HK-2 (cell line): ENCODE data around the gene PER2.
"Not testable (repeated sequence)": the region's sequence is repeated elsewhere in the genome, so short reads cannot be mapped to it uniquely, and the experiment has no call there.

Source experiments
- DNase-seq: peaks from one replicate; pipeline ENCODE4 v3.0.0-alpha.2; 2018; ENCODE audit not compliant: unreplicated experiment

The PER2 gene

GRCh38 chr2:238288650-238289573 is 502 bp upstream of the PER2 start:
- peak; percentile 99 for DNase-seq

DNA sequence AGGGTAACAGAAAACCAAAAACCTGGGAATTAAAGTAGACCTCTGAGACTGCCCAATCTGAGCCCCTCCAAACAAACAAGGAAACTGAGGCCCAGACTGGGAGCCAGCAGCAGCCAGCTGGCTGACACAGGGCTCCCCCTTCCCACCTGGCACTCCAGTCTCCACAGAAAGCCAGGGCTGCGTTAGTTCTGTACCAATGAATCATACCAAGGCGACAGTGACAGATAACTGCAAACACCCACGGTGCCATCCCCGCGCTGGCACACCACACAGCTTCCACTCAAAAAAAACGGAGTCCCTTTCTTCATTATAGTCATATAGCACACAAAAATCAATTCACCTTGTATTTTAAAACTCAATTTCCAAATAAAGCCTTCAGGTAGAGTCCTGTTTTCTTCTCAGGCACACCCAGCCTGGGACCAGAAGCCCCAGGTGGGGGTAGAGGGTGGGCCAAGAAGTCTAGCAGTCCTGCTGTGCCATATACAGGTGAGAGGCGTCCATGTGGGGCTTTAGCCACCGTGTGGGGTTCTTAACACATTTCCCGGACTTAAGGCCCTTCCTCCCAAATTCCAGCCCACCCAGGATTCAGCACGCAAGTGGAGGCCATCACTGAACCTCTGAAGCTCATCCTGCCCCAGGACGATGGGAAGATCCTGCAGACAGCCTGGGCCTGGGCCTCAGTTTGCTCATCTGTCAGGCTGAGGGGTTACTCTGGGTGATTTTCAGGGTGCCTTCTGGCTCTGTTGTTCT is 1.2 kb downstream of the PER2 start:
- DNase-seq = no peak

GRCh38 chr2:238286551-238286950 is 1.9 kb downstream of the PER2 start:
- DNase-seq = no peak

DNA sequence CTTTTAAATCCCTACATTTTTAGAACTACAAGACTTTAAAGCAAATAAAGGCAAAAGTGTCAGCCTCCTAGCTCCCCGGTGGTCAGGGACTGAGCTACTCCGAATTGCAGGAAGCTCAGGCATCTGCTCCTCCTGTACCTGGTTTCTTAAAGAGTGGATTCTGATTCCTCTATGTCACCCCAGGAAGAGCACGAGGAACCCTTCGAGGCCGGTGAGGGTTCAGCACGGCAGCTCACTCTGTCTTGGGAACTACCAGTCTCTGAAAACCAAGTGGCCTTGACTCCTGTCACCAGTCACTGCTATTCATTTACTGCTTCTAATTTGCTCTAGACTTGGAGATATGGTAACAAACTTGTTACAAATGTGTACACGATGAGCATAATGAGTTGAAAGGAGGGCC is 2.3 kb downstream of the PER2 start:
- no peak for DNase-seq

- peak; percentile 59 for DNase-seq
Measured at GRCh38 chr2:238285653-238286082, 2.7 kb downstream of the PER2 start.

GRCh38 chr2:238284802-238285515 is 3.5 kb downstream of the PER2 start:
- no peak for DNase-seq

DNA sequence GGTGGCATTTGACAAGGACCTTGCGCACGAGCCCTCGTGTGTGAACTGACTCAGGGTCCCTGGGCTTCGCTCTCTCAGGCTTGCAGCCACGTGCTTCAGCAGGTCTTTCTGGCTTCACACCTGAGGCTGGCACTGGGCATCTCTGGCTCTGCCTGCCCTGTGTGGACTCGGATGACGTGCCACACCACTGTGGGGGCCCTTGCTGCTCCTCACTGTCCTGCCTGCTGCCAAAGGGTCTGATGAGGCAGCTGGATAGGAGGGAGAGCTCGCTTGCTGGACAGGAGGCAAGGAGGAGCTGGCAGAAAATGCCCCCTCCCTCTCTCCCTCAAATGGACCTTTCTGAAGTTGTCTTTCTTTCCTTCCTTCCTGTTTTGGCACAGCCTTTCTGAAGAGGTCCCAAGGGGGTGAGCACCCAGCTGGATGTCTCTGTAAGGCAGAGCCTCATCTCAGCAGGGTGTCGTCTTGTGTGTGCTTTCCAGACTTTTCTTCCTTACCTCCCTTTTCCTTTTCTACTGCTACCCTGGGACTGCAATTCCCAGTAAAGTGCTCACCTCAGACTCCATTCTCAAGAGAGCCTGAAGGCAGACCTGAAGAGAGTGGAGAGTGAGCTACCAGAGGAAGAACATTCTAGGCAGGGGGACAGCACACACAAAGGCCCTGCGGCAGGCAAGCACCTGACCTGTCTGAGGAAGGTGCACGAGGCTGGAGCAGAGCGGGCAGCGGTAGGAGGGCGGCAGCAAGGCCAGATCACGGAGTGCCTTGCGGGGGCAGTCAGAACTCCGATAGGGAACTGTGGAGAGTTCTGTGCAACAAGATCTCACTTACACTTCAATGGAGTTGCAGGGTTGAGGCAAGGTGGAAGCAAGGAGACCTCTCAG is 5.3 kb downstream of the PER2 start:
- DNase-seq = no peak

- DNase-seq = no peak
Measured at GRCh38 chr2:238281826-238282480, 6.5 kb downstream of the PER2 start.

DNA sequence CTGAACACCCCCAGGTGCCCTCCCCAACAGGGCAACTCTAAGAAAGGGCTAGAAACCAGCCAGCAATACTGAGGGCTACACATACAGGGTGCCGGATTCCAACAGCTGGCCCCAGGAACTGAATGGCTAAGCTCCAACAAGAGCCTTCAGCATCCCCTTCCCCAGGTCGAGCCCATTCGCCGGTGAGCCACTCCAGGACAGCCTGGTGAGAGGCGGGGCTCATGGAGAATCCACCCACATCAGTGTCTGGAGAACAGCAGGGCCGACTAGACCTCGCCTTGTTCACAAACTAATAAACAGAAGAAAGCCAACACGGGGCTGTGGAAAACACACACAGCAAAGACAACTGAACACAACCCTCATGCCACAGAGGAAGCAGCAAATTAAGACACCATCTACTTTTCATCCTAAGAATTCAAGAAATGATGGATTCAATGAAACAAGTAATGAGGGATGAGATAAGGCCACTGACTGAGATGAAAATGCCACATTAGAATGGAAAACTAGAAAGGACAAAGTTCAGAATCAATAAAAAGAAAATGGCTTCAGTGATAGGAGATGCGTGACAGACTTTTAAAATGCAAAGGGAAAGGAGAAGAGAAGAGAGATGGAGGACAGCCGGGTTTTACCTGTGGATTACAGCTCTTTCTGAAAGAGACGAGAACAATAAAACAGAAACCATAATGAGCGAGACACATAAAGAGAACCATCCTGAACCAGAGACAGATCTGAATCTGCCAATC is 8.2 kb downstream of the PER2 start:
- DNase-seq = no peak

DNA sequence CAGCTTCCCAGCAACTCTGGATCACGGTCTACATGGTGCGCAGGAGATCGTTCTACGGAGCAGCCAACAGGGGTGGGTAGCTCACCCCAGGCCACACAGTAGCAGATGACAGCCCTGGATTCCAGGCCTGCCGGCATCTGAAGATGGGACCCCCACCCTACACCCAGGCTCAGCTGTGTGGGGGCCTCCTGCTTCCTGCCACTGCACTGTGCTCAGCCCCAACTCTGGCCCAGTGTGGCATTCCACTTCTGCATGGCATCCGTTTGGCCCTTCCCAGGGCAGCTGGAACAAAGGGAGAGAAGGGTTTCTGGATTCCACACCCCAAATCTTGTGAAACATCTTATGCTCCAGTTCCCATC is 9.1 kb downstream of the PER2 start:
- DNase-seq = no peak

DNA sequence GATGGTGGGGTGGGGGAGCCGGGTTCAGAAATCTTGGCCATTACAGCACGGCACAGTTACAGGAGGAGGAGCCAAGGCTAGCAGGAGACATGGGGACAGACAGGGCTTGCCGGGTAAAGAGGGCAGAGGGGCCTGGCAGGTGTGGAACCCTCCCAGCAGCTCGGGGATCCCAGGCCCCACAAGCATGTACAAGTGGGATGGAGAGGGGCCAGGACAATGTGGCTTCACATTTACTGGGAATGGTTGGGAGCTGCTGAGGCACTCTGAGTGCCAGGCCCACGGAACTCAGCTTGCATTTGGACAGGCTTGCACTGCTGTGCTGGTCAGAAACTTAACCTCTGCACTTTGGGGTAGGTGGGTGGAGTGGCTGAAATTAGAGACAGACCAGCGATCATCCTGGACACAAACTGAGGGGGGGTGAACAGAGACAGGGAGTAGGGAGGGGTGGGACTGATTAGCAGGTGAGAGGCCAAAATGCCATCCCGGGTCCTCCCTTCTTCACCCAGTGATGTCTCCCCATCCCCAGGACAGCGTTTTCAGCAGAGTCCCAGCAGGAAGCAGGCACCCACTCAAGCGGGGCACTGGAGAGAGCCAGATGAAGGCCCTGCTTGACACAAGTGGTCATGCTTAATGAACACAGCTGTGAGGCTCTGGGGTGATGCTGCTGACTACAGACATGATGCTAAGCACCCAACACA is 9.6 kb downstream of the PER2 start:
- no peak for DNase-seq

DNA sequence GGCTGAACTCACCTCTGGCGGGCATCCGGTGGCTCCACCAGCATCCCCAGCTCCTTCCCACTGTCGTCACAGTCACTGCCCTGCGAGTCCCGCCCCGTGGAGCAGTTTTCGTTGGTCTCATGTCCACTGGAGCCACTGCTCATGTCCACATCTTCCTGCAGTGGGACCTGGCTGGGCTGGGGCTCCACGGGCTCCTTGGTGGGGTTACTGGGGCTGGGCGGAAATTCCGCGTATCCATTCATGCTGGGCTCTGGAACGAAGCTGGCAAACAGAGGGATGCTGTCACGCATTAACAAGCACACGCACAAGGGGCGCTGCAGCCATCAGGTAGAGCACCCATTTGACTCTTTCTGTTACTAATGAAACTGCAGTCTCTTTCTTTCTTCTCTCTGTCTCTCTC is 10.7 kb downstream of the PER2 start:
- no peak for DNase-seq

GRCh38 chr2:238274152-238274865 is 14.1 kb downstream of the PER2 start:
- DNase-seq = no peak

GRCh38 chr2:238273433-238273832 is 15.0 kb downstream of the PER2 start:
- DNase-seq = not testable (repeated sequence)

DNA sequence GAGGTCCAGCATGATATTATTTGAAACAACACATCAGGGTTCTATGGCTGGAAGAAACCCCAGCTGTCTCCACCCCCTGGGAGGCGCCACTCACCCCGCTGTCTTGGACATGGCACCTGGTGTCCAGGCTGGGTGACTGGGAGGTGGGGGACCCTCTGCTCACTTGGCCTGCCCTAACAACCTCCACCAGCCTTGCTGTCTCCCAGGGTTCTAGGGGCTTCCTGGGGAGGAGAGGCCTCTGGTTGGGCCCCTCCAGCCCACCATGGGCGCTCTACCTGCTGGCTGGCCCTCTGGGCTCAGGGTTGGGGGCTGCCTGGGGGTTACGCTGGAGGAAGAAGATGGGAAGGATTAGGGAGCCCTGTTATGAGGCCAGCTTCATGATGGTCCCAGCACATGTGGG is 16.3 kb downstream of the PER2 start:
- no peak for DNase-seq

GRCh38 chr2:238271686-238272085 is 16.7 kb downstream of the PER2 start:
- DNase-seq = not testable (repeated sequence)

DNA sequence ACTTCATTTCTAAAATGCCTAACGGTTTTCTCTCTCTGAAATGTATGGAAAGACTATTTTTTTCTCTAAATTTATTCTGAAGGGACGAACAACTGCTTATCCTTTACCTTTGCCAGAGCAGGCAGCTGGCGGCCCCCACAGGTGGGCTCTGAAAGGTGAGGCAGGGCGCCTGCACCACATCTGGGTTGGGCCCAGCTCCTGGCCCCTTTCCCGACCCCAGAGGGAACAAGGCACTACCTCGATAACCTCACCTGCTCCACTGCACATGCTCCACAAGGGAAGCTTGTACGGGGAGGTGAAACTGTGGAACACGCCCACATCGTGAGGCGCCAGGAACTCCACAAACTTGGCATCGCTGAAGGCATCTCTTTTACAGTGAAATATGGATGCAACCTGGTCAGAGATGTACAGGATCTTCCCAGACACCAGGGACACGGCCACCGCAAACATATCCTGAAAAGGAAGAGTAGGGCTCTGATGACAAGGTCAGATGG is 17.3 kb downstream of the PER2 start:
- DNase-seq = no peak

- DNase-seq = no peak
Measured at GRCh38 chr2:238270606-238271005, 17.8 kb downstream of the PER2 start.

DNA sequence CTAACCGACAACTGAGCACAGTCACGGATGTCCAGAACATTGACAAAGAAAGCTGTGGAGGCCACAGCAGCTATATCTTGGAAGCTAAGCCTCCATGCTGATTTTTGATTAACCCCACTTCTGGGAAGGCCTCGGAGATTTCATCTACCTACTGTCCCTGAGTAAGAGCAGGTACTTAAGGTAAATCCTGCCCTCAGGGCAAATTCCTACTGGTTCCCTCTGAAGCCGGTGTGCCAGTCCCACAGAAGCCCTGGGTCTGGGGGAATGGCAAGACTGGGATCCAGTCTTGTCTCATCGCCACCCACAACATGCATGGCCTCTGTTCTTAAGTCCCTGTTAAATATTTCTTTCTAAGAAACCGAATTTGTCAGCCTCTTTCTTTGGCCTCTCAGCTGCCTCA is 18.7 kb downstream of the PER2 start:
- DNase-seq = no peak
